Measurements from ENCODE around the gene GSE1.

GSE1 gene

GRCh38 chr16:85575920-85576319, 37.2 kb upstream of the GSE1 start:
- WGBS: 70% methylated on average over 5 of the region's 5 CpGs
- Histone ChIP-seq H3K36me3 (ENCODE audit: insufficient read depth, low read length) (no peaks in the 10 kb centered on the region), H3K9me3 (ENCODE audit: insufficient read depth, low read depth, low read length) (no peaks in the 10 kb centered on the region), H3K27ac (ENCODE audit: low read depth, low read length) (no peak overlapping the region), H3K9ac (ENCODE audit: low read depth, low read length) (no peak overlapping the region), H3K4me1 (ENCODE audit: insufficient read depth, low read length) (peaks cover 59% of the 10 kb centered on the region), H3K4me3 (ENCODE audit: low read length) (no peak overlapping the region), H3K27me3 (ENCODE audit: insufficient read depth, low read length) (peaks cover 16% of the 10 kb centered on the region)

DNA sequence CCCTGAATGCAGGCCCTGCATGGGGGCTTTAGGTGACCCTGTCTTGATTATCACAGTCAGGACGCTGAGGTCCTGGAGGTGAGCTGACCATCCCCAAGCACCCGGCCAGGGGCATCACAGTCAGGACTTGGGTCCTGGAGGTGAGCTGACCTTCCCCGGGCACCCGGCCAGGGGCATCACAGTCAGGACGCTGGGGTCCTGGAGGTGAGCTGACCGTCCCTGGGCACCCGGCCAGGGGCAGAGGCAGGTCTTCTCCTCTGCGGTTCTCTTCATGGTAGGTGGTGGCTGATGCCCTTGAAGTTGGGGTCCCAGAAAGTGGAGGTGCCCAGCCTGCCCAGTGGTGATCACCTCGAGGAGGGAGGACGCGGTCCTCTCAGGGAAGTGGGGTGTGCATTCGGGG, 36.2 kb upstream of the GSE1 start:
- Histone ChIP-seq H3K9me3 (ENCODE audit: insufficient read depth, low read depth, low read length) (no peaks in the 10 kb centered on the region), H3K27me3 (ENCODE audit: insufficient read depth, low read length) (peaks cover 25% of the 10 kb centered on the region), H3K27ac (ENCODE audit: low read depth, low read length) (no peak overlapping the region), H3K4me1 (ENCODE audit: insufficient read depth, low read length) (peaks cover 64% of the 10 kb centered on the region), H3K9ac (ENCODE audit: low read depth, low read length) (no peak overlapping the region), H3K4me3 (ENCODE audit: low read length) (no peak overlapping the region), H3K36me3 (ENCODE audit: insufficient read depth, low read length) (no peaks in the 10 kb centered on the region)
- WGBS: 93% methylated on average over 12 of the region's 12 CpGs

- 47% methylated on average over 20 of the region's 20 CpGs for WGBS
- Histone ChIP-seq H3K27me3 (ENCODE audit: insufficient read depth, low read length) (peaks cover 28% of the 10 kb centered on the region), H3K27ac (ENCODE audit: low read depth, low read length) (peak overlapping the region; percentile 76; the same call in 1 of the 2 replicates), H3K4me1 (ENCODE audit: insufficient read depth, low read length) (peaks cover 76% of the 10 kb centered on the region), H3K4me3 (ENCODE audit: low read length) (no peak overlapping the region), H3K9ac (ENCODE audit: low read depth, low read length) (no peak overlapping the region), H3K9me3 (ENCODE audit: insufficient read depth, low read depth, low read length) (no peaks in the 10 kb centered on the region), H3K36me3 (ENCODE audit: insufficient read depth, low read length) (no peaks in the 10 kb centered on the region)
Observed at GRCh38 chr16:85577899-85578598, 35.1 kb upstream of the GSE1 start.

- Histone ChIP-seq H3K9ac (ENCODE audit: low read depth, low read length) (no peak overlapping the region), H3K36me3 (ENCODE audit: insufficient read depth, low read length) (no peaks in the 10 kb centered on the region), H3K27me3 (ENCODE audit: insufficient read depth, low read length) (peaks cover 28% of the 10 kb centered on the region), H3K4me1 (ENCODE audit: insufficient read depth, low read length) (peaks cover 80% of the 10 kb centered on the region), H3K4me3 (ENCODE audit: low read length) (no peak overlapping the region), H3K27ac (ENCODE audit: low read depth, low read length) (peak overlapping the region; percentile 76; the same call in 1 of the 2 replicates), H3K9me3 (ENCODE audit: insufficient read depth, low read depth, low read length) (no peaks in the 10 kb centered on the region)
- 40% methylated on average over 5 of the region's 5 CpGs for WGBS
Observed at GRCh38 chr16:85578599-85578948, 34.5 kb upstream of the GSE1 start.

GRCh38 chr16:85579191-85579590, 33.9 kb upstream of the GSE1 start:
- WGBS: 3% methylated on average over 12 of the region's 13 CpGs
- peaks cover 83% of the 10 kb centered on the region for H3K4me1 ChIP-seq (ENCODE audit: insufficient read depth, low read length)
- peaks cover 28% of the 10 kb centered on the region for H3K27me3 ChIP-seq (ENCODE audit: insufficient read depth, low read length)
- H3K4me3 ChIP-seq (ENCODE audit: low read length): peak overlapping the region; percentile 31
- peak overlapping the region; percentile 94 for H3K27ac ChIP-seq (ENCODE audit: low read depth, low read length)
- H3K9ac ChIP-seq (ENCODE audit: low read depth, low read length): peak overlapping the region; percentile 65
- no peaks in the 10 kb centered on the region for H3K36me3 ChIP-seq (ENCODE audit: insufficient read depth, low read length)
- H3K9me3 ChIP-seq (ENCODE audit: insufficient read depth, low read depth, low read length): no peaks in the 10 kb centered on the region

GRCh38 chr16:85579923-85580580, 33.1 kb upstream of the GSE1 start:
- WGBS: 59% methylated on average over 11 of the region's 11 CpGs
- peak overlapping the region; percentile 94 for H3K27ac ChIP-seq (ENCODE audit: low read depth, low read length)

DNA sequence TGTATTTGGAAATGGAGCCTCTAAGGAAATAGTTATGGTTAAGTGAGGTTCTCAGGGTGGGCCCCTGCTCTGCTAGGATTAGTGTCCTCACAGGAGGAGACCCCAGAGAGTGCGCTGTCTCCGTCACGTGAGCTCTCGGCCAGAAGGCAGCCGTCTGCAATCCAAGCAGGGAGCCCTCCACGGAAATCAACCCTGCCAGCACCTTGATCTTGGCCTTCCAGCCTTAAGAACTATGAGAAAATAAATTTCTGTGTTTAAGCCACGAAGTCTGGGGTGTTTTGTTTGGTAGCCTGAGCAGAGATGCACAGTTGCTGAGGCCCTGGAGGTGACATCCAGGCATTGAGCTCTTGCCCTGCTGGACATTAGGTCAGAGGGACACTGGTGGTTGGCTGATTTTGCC, 32.4 kb upstream of the GSE1 start:
- Histone ChIP-seq H3K4me1 (ENCODE audit: insufficient read depth, low read length) (peaks cover 85% of the 10 kb centered on the region), H3K27ac (ENCODE audit: low read depth, low read length) (no peak overlapping the region), H3K9me3 (ENCODE audit: insufficient read depth, low read depth, low read length) (no peaks in the 10 kb centered on the region), H3K9ac (ENCODE audit: low read depth, low read length) (no peak overlapping the region), H3K27me3 (ENCODE audit: insufficient read depth, low read length) (peaks cover 43% of the 10 kb centered on the region), H3K36me3 (ENCODE audit: insufficient read depth, low read length) (no peaks in the 10 kb centered on the region), H3K4me3 (ENCODE audit: low read length) (no peak overlapping the region)
- 80% methylated on average over 7 of the region's 7 CpGs for WGBS

More at GRCh38 chr16:85579923-85580580, 33.1 kb upstream of the GSE1 start:
- peak overlapping the region; percentile 31; the same call in 1 of the 2 replicates for H3K4me3 ChIP-seq (ENCODE audit: low read length)
- H3K36me3 ChIP-seq (ENCODE audit: insufficient read depth, low read length): no peaks in the 10 kb centered on the region
- H3K4me1 ChIP-seq (ENCODE audit: insufficient read depth, low read length): peaks cover 90% of the 10 kb centered on the region
- H3K27me3 ChIP-seq (ENCODE audit: insufficient read depth, low read length): peaks cover 37% of the 10 kb centered on the region
- H3K9ac ChIP-seq (ENCODE audit: low read depth, low read length): peak overlapping the region; percentile 65; the same call in 1 of the 2 replicates
- H3K9me3 ChIP-seq (ENCODE audit: insufficient read depth, low read depth, low read length): no peaks in the 10 kb centered on the region

- 58% methylated on average over 29 of the region's 29 CpGs for WGBS
- Histone ChIP-seq H3K4me3 (ENCODE audit: low read length) (no peak overlapping the region), H3K27me3 (ENCODE audit: insufficient read depth, low read length) (peaks cover 47% of the 10 kb centered on the region), H3K4me1 (ENCODE audit: insufficient read depth, low read length) (peaks cover 86% of the 10 kb centered on the region), H3K9ac (ENCODE audit: low read depth, low read length) (no peak overlapping the region), H3K9me3 (ENCODE audit: insufficient read depth, low read depth, low read length) (no peaks in the 10 kb centered on the region), H3K27ac (ENCODE audit: low read depth, low read length) (peak overlapping the region; percentile 97; the same call in 1 of the 2 replicates), H3K36me3 (ENCODE audit: insufficient read depth, low read length) (no peaks in the 10 kb centered on the region)
Observed at GRCh38 chr16:85582229-85582991, 30.7 kb upstream of the GSE1 start.

GRCh38 chr16:85583491-85584181, 29.5 kb upstream of the GSE1 start:
- Histone ChIP-seq H3K36me3 (ENCODE audit: insufficient read depth, low read length) (no peaks in the 10 kb centered on the region), H3K9ac (ENCODE audit: low read depth, low read length) (peak overlapping the region; percentile 16), H3K4me3 (ENCODE audit: low read length) (no peak overlapping the region), H3K4me1 (ENCODE audit: insufficient read depth, low read length) (peaks cover 86% of the 10 kb centered on the region), H3K9me3 (ENCODE audit: insufficient read depth, low read depth, low read length) (no peaks in the 10 kb centered on the region), H3K27ac (ENCODE audit: low read depth, low read length) (peak overlapping the region; percentile 97), H3K27me3 (ENCODE audit: insufficient read depth, low read length) (peaks cover 47% of the 10 kb centered on the region)
- WGBS: 14% methylated on average over 22 of the region's 22 CpGs

- Histone ChIP-seq H3K4me1 (ENCODE audit: insufficient read depth, low read length) (peaks cover 84% of the 10 kb centered on the region), H3K27me3 (ENCODE audit: insufficient read depth, low read length) (peaks cover 47% of the 10 kb centered on the region), H3K36me3 (ENCODE audit: insufficient read depth, low read length) (no peaks in the 10 kb centered on the region), H3K4me3 (ENCODE audit: low read length) (no peak overlapping the region), H3K27ac (ENCODE audit: low read depth, low read length) (peak overlapping the region; percentile 97; the same call in 1 of the 2 replicates), H3K9me3 (ENCODE audit: insufficient read depth, low read depth, low read length) (no peaks in the 10 kb centered on the region), H3K9ac (ENCODE audit: low read depth, low read length) (no peak overlapping the region)
- 20% methylated on average over 14 of the region's 14 CpGs for WGBS
Observed at GRCh38 chr16:85584267-85584666, 28.9 kb upstream of the GSE1 start.
